Activated CD8-positive, alpha-beta memory T cell treated with anti-CD3 and anti-CD28 coated beads for 36 hours (primary cell): ENCODE measurements around the gene DCTD. TPM values are rescaled to one million over a fixed set of nuclear protein-coding genes. Genes with fewer than 3 reads are reported as not detected.
"Not testable (repeated sequence)": the region's sequence is repeated elsewhere in the genome, so short reads cannot be mapped to it uniquely, and the experiment has no call there.

ENCODE experiments used
- CTCF ChIA-PET: fragments of 350-600 bp; sonication (Branson Sonifier 250); formaldehyde crosslinking; loops from one replicate; lab custom pipeline; 2021; ENCODE audit warnings: antibody characterized with exemption; lab: Charles Lee
- POLR2A ChIA-PET: fragments of 350-600 bp; sonication (Branson Sonifier 250); formaldehyde crosslinking; loops from one replicate; lab custom pipeline; 2021; ENCODE audit warnings: antibody characterized with exemption; lab: Charles Lee
- total RNA-seq, 2 experiments: library from RNA; stranded (reverse); gene quantifications; one replicate each; pipeline ENCODE4 v1.2.3, GENCODE V29; 2021

The DCTD gene
- total RNA-seq, 2 experiments from 2014 or later: 154 TPM

GRCh38 chr4:182923366-182923765 is 6.2 kb upstream of the DCTD start:
- POLR2A ChIA-PET: no interaction called here
- CTCF ChIA-PET: interaction anchor here (0.6 to 0.9 kb wide), 3 partner anchors 11 to 419 kb away, joined by 3 read pairs; no protein-coding TSS in a partner anchor

- ChIA-PET CTCF (interaction anchor here (0.8 kb wide), 1 partner anchor 11 kb away, joined by 3 read pairs; no protein-coding TSS in a partner anchor), POLR2A (no interaction called here)
Measured at GRCh38 chr4:182922501-182923284, 5.5 kb upstream of the DCTD start.

DNA sequence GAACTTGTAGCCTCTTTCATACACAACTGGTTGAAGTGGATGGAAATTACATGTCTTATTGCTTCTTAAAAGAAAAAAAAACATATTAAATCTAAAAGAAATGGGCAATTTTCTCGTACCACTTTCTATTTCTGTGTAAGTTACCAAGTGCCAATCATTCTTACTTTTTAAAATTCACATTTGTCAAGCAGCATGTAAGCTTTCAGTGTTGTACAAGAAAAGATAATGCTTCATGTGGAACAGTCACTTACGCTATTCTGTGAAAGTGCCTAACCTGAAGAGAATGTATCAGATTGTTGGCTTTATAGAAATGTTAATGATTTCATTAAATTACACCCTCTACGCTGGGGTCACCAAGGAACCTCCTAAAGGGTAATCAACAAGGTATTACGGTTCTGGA is 4.4 kb upstream of the DCTD start:
- ChIA-PET CTCF (interaction anchor here (1.1 to 1.6 kb wide), 2 partner anchors 15 to 17 kb away, joined by 3 to 4 read pairs; no protein-coding TSS in a partner anchor), POLR2A (no interaction called here)

- POLR2A ChIA-PET: no interaction called here
Measured at GRCh38 chr4:182920676-182921075, 3.5 kb upstream of the DCTD start.

DNA sequence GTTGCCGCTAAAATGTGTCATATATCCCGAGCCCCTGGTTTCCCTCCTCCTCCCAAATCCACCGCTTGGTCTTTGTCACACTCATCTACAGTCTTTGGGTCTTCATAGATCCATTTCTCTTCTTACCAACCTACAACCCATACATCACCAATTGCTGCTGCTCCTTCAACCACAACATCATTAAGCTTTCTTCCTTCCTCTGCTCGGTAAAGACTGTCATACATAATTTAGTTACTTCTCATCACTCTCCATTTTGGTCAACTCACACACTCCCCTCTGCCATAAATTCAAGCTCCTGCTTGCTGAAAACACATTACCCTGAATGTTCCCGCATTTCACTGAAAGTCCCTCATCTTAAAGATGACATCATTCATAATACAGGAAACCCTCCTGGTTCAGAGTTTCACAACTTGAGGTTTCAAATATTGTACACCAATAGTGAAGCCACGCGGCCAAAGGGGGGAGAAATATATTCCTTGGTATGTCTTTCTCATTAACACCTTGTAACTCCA is 1.7 kb upstream of the DCTD start:
- ChIA-PET CTCF (interaction anchor here (0.7 to 1.9 kb wide), 3 partner anchors 17 to 39 kb away, joined by 3 to 5 read pairs (median 5); no protein-coding TSS in a partner anchor), POLR2A (interaction anchor here (0.6 to 0.8 kb wide), 2 partner anchors 10 to 584 kb away, joined by 6 read pairs; no protein-coding TSS in a partner anchor)

More at GRCh38 chr4:182920676-182921075, 3.5 kb upstream of the DCTD start:
- CTCF ChIA-PET: interaction anchor here (1.6 kb wide), 1 partner anchor 16 kb away, joined by 4 read pairs; no protein-coding TSS in a partner anchor

GRCh38 chr4:182918044-182918607 is 940 bp upstream of the DCTD start:
- CTCF ChIA-PET: interaction anchor here (0.7 to 1.9 kb wide), 4 partner anchors 8 to 39 kb away, joined by 3 to 5 read pairs (median 4); no protein-coding TSS in a partner anchor
- POLR2A ChIA-PET: interaction anchor here (0.5 to 0.6 kb wide), 2 partner anchors 9 to 179 kb away, joined by 4 to 6 read pairs; no protein-coding TSS in a partner anchor

- ChIA-PET CTCF (no interaction called here), POLR2A (no interaction called here)
Measured at GRCh38 chr4:182916483-182917181, 554 bp downstream of the DCTD start.

GRCh38 chr4:182914357-182914756 is 2.8 kb downstream of the DCTD start:
- CTCF ChIA-PET: no interaction called here
- POLR2A ChIA-PET: no interaction called here

DNA sequence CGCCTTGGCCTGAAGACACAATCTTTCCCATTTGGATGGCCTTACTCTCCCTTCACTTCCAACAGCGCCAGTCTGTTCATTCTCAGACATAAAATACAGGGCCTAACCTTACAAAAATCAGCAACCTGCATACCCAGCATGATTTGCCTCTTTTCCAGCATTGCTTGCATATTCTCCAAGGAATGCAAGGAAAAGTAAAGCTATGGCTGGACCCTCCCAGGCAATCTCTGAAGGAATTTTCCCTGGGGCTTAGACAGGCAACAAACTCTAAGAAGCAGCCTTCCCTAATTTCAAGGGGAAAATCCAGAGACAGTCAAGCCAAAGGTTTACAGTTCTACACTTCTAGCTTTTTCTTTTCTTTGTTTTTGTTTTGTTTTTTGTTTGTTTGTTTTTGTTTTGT is 3.6 kb downstream of the DCTD start:
- POLR2A ChIA-PET: no interaction called here
- CTCF ChIA-PET: no interaction called here

DNA sequence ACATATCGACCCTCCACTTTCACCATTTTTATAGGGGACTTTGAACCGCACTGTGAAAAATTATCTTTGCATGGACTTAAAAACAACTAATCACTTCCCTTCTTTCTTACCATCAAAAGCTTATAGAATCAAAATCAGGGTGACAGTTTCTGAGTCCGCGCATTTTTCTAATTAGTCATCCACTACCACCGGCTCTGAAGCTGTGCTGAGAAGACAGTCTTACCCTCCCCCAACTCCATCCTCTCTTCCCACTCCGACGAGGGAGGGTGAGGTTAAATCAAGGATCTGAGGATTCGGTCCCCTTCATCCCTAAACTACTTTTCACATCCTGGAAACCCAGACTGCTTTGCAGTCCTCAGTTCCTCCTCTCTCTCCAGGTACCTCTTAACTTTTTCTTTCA is 4.2 kb downstream of the DCTD start:
- ChIA-PET CTCF (interaction anchor here (1.2 kb wide), 1 partner anchor 12 kb away, joined by 3 read pairs; no protein-coding TSS in a partner anchor), POLR2A (no interaction called here)

- ChIA-PET CTCF (no interaction called here), POLR2A (interaction anchor here (0.7 kb wide), 1 partner anchor 422 kb away, joined by 4 read pairs; no protein-coding TSS in a partner anchor)
Measured at GRCh38 chr4:182908124-182908523, 9.1 kb downstream of the DCTD start.

- ChIA-PET POLR2A (no interaction called here), CTCF (no interaction called here)
Measured at GRCh38 chr4:182907396-182907795, 9.8 kb downstream of the DCTD start.

GRCh38 chr4:182906786-182907185 is 10.4 kb downstream of the DCTD start:
- ChIA-PET POLR2A (no interaction called here), CTCF (no interaction called here)

GRCh38 chr4:182905038-182905437 is 12.1 kb downstream of the DCTD start:
- CTCF ChIA-PET: no interaction called here
- POLR2A ChIA-PET: no interaction called here

GRCh38 chr4:182904211-182904761 is 12.9 kb downstream of the DCTD start:
- CTCF ChIA-PET: no interaction called here
- POLR2A ChIA-PET: no interaction called here

DNA sequence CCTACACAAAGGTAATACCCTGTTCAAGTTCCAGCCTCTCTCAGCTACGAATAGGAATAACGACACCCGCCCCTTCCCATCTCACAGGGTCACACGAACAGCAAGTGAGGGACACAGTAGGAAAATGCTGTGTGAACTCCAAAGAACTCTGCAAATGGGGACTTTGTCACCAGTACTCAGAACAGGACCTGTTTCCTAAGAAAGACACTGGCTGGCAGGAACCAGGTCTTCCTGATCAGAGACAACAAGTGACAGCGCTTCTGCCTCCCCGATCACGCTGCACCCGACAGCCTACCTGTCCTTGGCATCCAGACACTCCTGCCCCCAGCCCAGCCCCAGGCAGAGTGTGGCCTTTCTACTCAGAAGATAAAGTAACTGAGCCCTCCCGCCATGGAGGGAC is 14.2 kb downstream of the DCTD start:
- ChIA-PET CTCF (no interaction called here), POLR2A (no interaction called here)

- ChIA-PET POLR2A (no interaction called here), CTCF (no interaction called here)
Measured at GRCh38 chr4:182901337-182901736, 15.8 kb downstream of the DCTD start.

DNA sequence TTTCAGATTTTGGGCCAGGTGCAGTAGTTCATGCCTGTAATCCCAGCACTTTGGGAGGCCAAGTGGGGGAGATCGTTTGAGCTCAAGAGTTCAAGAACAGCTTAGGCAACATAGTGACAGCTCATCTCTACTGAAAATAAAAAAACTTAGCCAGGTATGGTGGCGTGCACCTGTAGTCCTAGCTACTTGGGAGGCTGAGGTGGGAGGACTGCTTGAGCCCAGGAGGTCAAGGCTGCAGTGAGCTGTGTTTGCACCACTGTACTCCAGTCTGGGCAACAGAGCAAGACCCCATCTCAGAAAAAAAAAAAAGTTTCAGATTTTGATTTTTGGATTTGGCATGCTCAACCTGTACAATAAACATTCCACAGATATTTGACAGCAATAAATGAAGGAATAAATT is 17.2 kb downstream of the DCTD start:
- POLR2A ChIA-PET, CTCF ChIA-PET: not testable (repeated sequence)

- ChIA-PET POLR2A (no interaction called here), CTCF (no interaction called here)
Measured at GRCh38 chr4:182898479-182898799, 18.7 kb downstream of the DCTD start.
